ENCODE results near the gene DRG2.

DNA sequence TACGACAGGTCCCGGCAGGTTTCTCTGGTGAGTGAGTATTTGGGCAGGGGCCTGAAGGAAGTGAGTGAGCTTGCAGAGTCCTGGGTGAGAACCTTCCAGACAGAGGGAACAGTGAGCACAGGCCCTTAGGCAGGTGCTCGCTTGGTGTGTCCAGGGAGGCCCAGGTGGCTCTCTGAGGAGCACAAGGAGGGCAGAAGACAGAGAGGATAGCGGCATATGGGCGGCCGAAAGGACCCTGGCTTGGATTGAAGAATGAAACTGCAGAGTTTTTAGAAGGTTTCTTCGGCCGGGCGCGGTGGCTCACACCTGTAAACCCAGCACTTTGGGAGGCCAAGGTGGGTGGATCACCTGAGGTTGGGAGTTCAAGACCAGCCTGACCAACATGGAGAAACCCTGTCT lies 6.7 kb downstream of the DRG2 start:
- TF ChIP-seq ARNT (IDR thresholded peaks at IDR 0.05) (no peak), POLR2AphosphoS2 (IDR thresholded peaks at IDR 0.05; ENCODE audit: low read depth, low read length) (no peak), ZSCAN25 (CRISPR knock-in tag; IDR thresholded peaks at IDR 0.05) (no peak), EZH2 (conservative IDR thresholded peaks at IDR 0.05; ENCODE audit: low read depth, low read length) (no peak), KAT7 (CRISPR knock-in tag; IDR thresholded peaks at IDR 0.05; ENCODE audit: borderline replicate concordance) (no peak), EP300 (IDR thresholded peaks at IDR 0.05; ENCODE audit: low read depth in 2 of 2, low read length in 2 of 2) (no peak), EP300 (CRISPR knock-in tag; IDR thresholded peaks at IDR 0.05; ENCODE audit: borderline replicate concordance) (no peak), POLR2A (IDR thresholded peaks at IDR 0.05; ENCODE audit: insufficient read depth in 1 of 2, low read depth in 2 of 2, low read length in 2 of 2) (no peak), CREM (IDR thresholded peaks at IDR 0.05) (no peak), CREM (CRISPR knock-in tag; IDR thresholded peaks at IDR 0.05) (no peak), ARID5B (CRISPR knock-in tag; IDR thresholded peaks at IDR 0.05) (no peak)
- TF ChIP-seq, protein P1, sequence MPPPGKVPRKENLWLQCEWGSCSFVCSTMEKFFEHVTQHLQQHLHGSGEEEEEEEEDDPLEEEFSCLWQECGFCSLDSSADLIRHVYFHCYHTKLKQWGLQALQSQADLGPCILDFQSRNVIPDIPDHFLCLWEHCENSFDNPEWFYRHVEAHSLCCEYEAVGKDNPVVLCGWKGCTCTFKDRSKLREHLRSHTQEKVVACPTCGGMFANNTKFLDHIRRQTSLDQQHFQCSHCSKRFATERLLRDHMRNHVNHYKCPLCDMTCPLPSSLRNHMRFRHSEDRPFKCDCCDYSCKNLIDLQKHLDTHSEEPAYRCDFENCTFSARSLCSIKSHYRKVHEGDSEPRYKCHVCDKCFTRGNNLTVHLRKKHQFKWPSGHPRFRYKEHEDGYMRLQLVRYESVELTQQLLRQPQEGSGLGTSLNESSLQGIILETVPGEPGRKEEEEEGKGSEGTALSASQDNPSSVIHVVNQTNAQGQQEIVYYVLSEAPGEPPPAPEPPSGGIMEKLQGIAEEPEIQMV (CRISPR knock-in tag; IDR thresholded peaks at IDR 0.05; ENCODE audit: low read depth), result no peak
- TF ChIP-seq, protein P2, sequence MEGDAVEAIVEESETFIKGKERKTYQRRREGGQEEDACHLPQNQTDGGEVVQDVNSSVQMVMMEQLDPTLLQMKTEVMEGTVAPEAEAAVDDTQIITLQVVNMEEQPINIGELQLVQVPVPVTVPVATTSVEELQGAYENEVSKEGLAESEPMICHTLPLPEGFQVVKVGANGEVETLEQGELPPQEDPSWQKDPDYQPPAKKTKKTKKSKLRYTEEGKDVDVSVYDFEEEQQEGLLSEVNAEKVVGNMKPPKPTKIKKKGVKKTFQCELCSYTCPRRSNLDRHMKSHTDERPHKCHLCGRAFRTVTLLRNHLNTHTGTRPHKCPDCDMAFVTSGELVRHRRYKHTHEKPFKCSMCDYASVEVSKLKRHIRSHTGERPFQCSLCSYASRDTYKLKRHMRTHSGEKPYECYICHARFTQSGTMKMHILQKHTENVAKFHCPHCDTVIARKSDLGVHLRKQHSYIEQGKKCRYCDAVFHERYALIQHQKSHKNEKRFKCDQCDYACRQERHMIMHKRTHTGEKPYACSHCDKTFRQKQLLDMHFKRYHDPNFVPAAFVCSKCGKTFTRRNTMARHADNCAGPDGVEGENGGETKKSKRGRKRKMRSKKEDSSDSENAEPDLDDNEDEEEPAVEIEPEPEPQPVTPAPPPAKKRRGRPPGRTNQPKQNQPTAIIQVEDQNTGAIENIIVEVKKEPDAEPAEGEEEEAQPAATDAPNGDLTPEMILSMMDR (CRISPR knock-in tag; IDR thresholded peaks at IDR 0.05), result no peak

All from HepG2 (cell line).